GM21515 (cell line): ENCODE measurements around the gene RELT.

Source experiments
- ATAC-seq: cut with Tn5 transposase; IDR thresholded peaks from one replicate; pipeline ENCODE4 v1.9.1; 2021; ENCODE audit not compliant: unreplicated experiment

RELT gene

DNA sequence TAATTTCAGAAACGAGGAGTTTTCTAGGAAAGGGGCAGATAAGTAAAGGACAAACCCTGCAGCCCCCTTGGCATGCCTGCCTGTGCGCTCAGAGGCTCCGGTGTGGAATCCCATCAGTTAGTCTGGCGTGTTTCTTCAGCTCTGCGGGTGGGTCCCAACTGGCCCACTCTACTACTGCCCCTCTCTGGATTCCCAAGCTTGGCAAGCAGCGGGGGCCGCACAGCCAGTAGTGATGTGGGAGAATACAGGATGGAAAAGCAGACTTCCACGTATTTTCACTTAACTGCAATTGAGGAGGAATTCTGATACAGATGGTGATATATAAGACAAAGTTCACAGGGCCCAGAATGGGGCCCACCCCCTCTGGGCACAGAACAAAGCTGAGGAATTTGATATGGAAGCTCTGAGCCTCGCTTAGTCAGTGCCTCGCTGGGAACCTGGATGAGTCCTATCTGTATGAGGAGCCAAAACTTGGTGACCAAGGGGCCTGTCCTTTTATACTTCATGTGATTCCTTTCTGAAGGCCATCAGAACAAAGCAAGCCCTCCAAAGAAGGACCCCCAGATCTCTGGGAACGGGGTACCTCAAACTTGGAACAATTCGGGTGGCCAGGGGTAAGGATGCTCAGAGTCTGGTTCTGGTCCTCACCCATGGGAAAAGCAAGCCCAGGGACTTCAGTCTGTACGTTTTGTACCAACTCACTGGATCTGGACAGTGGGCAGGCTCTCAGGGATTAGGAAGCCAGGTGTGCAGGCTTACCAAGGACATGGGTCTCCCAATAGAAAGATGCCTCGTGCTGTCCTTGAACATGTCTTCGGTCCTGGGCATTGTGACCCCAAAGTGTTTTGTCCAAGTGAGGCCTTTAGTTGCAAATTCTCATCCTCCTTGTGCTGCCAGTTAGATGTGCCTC lies 26.0 kb downstream of the RELT start:
- ATAC-seq: no peak

DNA sequence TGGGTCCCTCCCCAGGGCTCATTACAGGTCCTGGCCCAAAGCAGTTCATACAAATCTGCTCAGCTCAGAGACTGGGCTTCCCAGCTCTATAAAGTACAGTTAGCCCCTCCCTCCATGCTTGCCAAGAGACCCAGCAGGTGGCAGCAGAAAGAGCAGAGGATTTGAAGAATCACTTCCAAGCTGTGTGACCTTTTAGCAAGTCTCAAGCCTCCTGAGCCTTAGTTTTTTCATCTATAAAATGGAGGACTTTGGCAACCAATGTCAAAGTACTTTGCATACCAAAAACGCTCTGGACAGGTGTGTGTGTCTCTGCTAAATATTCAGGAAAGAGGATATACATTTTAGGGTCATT lies 26.6 kb downstream of the RELT start:
- ATAC-seq: no peak

DNA sequence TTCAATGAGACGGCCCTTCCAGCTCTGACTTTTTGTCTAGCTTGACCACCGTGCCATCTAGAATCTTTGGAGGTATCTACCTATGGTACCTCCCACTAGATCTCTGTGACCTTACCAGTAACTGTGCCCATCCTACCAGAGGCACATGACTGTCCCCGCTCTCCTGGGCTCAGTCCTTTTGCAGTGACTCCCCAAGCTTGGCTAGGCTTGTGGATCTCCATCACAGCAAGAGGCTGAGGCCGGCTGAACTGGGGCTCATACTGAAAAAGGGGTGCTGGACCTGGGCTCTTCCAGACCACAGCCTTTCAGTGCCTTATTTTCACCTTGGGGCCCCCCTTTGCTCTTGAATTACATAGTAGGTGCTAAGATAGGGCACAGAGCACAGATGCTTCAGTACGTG lies 27.3 kb downstream of the RELT start:
- ATAC-seq: no peak

DNA sequence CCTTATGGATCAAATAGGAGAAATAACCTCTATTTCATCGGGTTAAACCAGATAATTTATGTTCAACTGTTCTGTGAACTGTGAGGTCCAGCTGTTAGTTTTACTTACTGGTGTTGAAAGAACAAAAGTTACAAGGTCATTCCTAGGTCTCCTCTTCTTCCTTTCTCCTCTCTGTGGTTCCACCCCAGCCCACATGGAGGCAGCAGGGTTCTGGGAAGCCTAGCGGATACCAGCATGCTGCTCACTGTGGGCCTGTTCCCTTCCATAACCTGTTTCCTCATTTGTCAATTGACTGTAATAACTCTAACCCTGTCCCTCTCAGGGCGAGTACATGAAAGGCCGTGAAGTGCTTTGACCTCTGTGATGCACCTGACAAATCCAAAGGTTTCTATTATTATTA lies 27.8 kb downstream of the RELT start:
- ATAC-seq: no peak

DNA sequence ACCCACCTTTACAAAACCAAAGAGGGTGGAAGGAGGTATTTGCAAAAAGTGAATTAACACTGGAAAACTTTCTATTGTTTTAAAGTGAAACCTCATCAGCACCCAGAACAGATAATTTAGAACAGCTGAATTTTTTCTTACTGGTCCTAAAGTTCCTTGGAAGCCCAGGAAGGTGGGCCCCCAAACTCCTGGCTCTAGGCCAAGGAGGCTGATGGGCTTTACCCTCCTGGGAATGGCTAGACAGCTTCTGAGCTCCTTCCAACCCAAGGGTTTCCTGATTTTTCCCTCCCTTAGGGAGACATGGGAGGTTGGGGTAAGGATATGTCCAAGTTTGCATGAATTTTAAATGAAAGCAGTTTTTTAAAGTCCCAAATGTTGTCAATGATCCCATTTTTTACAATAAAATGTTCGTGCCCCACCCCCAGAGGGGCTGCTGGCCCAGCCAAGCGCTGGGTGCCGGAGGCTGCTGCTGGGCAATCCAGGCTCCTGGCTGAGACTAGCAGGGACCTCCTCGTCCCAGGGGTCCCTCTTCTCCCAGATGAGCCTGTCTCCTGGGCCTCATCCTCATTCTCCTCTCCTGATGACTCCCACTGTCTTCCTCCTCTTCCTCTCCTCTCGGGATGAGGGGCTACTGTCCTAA lies 28.4 kb downstream of the RELT start:
- ATAC-seq: no peak

DNA sequence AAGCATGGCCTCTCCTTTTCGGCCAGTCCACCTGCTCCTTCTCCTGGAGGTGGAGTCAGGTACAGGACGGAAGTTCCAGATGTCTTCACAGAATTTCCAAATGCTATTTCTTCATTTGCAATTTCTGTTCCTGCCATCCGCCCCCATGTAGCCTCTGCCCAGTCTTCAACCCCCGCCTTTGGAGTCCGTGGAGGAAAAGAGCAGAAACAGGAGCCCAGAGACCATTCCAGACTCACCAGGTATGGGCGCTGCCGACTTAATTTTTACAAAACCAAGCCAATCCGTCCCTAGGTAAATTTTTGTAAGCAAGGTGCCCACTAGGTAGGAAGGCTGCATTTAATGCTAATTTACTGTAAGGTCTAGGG lies 28.9 kb downstream of the RELT start:
- no peak for ATAC-seq

DNA sequence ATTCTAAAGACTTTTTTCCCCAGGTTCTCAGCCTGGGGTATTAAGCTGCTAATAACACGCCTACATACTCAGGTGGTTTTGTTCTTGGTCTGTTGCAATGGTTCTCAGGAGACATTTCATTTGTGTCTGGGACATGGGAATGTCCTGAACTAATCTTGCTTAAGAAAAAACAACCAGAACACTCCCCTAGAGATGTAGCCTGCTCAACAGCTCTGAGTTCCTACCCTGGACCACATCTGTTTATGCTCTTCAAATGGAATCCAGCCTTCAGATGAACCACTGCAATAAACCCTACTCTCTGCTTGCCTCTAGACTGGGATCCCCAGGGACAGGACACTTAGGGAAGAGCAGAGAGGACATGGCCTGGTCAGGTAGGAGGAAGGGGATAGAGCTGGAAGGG lies 29.9 kb downstream of the RELT start:
- ATAC-seq: no peak

DNA sequence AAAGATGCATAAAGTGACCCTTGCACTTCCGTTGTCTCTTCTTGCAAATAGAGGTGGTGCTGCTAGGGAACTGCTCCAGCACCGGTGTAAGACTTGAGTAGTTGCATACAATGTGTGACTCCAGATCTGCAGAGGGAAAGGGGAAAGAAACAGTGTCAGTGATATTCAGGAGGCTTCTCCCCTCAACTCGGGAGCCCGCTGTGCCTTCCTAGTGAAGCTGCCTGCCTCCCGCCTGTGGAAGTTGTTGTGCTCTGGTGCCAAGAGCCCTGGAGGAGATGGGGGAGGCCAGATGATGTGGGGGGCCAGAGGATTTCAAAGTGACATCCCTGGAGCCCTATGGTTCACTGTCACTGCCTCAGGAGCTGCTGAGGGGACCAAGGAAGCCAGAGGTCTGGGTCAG lies 30.4 kb downstream of the RELT start:
- no peak for ATAC-seq

DNA sequence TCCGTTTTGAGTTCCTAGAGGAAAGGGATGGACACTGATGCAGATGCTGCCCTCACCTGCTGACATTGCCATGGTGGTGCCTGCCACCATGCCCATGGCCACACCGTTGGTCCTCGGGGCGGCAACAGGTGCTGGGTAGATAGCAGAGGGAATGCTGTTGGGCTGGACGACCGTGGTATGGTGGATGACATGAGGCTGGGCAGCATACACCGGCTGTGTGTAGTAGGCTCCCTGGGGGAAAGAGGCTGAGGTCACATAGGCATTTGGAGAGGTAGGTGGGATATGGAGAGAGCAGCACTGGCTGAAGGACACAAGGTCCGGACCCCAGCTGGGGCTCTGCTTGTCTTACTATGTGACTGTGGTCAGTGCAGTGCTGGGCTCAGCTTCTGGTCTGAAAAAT lies 33.2 kb downstream of the RELT start:
- no peak for ATAC-seq

DNA sequence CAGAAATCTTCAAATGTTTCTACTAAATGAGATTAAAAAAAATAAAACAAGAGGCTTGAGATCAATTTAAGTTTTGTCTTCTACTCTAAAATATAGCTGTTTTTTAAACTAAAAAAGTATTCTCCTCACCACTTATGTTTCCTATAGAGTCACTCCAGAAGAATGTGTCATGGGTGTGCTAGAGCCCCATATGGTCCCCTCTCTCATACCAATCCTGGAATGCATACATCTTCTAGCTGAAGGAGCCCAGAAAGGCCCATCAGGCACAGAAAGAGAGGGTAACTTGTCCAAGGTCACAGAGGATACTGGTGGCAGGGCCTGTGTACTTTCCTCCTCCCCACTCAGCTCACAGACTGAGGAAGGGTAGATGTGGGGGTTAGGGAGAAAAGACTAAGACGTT lies 34.4 kb downstream of the RELT start:
- no peak for ATAC-seq

DNA sequence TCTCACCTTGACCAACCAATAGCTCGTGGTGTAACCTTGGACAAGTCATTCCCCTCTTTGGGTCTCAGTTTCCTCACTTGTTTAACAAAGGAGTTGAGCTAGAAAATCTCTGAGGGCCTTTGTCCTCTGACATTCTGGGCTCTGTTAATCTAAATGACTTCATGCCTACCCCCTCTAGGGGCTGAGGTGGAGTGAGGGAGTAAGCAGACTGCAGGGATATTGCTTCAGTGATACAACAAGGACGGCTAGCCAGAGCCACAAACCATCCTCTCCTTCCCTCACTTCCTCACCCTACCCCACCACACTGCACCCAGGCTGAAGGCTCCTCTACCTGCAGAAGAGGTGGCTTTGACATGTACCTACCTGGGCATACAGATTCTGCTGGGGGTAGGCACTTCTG lies 34.8 kb downstream of the RELT start:
- ATAC-seq: no peak

DNA sequence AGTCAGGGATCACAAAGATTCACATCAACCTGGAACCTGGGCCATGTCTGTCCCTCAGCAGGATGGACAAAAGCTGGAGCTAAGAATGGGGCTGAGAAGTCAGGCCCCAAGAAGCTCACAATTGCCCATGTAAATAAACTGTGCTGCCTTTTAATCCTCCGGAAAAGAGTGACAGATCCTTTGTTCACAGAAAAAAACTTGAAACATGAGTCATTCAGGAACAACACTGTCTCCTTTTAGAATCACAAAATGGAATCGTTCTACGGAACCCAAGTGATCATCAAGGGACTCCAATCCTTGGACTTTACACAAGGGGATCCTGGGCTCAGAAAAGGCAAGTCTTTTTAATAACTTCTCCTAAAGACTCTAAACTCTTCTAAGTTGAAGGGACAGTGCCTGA lies 36.1 kb downstream of the RELT start:
- ATAC-seq: no peak

DNA sequence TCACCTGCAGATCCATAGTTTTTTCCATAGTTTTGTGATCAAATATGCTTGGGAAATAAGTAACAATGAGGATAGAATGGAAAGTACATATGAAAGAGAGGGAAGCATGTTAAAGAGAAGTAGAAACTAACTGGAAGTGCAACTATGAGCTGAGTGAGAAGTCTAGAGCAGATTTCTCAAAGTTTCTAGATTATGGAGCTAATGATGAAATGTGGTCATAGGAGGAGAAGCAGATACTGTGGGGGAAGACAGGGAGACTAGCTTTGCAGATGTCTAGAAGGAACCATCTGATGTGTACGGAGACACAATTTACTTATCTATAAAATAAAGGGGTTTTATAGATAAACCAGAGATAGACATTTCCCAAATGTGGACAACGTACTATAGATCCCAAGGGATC lies 37.1 kb downstream of the RELT start:
- no peak for ATAC-seq

DNA sequence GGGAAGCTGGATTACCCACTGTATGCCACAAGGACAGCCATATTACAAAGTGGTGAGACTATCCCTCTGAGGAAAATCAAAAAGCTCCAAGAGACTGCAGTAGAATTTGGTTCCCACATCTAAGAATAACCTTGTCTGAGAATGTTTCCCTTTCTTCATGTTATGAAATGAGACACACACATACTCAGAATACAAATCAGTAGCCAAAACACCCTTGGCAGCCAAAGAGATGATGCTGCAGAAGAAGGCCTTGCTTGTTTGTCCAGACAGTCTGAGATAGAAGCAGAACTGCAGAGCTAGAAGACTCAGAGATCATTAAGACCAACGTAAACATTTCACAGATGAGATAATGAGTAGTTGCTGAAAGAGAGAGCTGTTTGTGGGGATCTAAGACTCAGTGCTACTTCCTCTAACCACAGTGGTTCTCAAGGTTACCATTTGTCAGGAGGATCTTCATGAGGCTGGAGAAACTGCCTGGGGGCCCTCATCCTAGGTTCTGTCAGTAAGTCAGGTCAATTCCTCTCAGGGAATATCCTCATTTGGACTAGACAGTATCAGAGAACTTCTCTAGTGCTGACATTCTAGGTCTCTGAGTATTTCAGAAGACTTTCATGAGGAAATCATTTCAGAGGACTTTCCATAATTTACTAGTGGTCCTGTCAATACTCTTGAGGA lies 38.9 kb downstream of the RELT start:
- no peak for ATAC-seq

DNA sequence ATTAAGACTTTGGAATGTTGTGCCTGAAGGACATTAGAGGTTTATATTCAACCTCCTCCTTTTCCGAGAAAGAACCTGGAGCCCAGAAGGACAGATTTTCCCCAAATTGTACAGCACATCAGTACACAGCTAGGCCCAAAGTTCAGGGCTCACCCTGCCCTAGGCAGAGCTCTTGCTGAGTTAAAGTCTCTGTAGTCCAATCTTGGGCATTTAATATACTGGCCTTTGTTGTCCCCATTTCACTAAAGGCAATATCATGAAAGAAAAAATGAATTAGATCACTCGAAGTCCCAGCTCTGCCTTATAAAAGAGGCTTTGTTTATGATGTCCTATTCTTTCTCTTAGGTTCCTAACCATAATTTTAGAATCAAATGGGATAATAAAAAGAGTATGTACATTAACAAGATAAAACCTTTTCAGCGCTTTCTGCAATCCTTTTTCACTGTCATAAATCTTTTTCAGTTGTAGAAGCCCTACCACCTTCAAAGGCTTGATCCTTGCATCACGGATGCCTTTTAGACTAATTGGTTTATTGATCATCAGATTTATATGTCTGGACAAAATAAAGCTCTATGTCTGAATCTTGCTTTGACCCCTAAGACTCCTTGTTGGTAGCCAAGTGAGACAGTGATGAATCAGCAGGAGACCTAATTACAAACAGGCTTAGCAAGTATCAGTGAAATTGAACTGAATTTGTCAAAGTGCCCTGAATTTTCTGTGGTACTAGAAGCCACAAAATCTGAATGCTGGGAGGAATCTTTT lies 39.8 kb downstream of the RELT start:
- no peak for ATAC-seq

DNA sequence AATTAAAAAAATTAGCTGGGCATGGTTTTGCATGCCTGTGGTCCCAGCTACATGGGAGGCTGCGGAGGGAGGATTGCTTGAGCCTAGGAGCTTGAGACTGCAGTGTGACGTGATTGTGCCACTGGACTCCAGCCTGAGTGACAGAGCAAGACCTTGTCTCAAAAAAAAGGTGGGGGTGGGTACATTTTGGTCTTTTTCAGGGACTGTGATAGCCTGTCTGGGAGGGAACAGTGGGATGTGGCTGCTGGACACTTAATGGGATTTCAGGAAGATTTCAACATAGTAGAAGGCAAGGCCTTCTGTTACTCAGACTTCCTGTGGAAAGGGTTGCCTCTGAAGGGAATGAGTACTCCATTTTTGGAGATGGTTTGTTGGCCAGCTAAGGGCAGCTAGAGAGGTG lies 40.6 kb downstream of the RELT start:
- ATAC-seq: no peak

DNA sequence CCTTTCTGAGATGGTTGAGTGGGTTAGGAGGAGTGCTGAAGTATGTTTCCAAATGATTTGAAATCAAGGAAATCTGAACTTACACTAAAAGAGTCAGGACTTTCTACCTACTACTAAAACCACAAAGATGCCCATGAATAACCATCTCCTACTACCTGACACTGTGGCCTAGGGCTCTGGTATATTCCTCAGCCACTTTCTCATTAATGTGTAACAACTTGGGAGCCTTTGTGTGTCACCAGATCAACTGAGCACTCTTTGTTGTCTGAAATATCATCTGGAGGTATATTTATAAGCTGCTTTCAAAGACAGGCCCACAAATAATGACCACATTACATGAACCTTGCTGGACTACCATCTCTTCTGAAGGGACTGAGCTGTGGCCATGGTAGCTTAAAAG lies 43.9 kb downstream of the RELT start:
- no peak for ATAC-seq

DNA sequence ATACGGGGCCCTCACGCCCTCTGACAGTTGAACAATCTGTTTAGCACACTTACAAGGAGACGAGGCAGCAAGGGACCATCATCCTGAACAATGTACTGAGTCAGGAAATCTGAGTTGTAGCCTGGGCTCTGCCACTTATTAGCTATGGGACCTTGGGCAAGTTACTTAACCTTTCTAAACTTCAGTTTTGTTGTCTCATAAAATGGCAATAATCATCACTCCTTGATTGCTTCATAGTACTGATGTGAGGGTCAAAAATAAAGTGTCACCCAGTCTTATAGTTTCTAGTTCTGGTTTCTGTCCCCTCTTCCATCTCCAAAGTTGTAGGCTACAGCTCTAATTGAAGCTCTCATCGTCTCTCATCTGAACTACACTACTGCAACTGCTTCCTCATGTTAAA lies 46.7 kb downstream of the RELT start:
- no peak for ATAC-seq

DNA sequence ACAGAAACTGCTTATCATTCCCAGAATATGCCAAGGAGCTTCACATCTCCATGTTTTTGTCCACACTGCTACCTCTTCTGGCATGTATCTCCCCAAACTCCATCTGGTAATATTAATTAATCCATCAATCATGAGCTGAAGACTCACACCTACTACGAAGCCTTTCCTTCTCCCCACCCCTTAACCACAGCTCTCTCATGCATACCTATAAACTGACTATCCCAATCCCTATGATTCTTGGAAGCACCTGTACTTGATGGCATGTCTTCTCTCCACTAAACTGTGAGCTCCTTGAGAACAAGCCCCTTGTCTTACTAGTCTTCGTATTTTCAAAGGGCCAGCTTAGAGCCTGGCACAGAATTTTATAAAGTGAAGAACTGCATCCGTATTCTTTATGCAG lies 47.3 kb downstream of the RELT start:
- ATAC-seq: no peak

DNA sequence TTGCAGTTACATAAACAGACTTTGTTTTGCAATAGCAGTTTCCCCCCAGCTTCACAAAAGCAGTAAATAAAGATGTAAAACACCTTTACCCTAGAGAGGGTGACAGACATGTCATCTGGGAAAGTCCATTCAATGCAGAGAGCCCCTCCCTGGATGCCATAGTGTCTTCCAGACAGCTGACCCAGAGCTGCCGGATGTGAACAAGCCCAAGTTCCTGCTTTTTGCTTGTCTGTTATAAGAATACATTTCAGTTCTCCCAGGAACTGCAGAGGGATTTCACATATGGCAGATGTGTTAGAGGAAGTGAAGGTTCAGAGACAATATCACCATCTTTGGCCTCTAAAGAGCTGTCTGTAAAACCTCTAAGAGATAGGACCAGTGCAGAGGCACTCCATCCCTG lies 48.9 kb downstream of the RELT start:
- ATAC-seq: no peak

DNA sequence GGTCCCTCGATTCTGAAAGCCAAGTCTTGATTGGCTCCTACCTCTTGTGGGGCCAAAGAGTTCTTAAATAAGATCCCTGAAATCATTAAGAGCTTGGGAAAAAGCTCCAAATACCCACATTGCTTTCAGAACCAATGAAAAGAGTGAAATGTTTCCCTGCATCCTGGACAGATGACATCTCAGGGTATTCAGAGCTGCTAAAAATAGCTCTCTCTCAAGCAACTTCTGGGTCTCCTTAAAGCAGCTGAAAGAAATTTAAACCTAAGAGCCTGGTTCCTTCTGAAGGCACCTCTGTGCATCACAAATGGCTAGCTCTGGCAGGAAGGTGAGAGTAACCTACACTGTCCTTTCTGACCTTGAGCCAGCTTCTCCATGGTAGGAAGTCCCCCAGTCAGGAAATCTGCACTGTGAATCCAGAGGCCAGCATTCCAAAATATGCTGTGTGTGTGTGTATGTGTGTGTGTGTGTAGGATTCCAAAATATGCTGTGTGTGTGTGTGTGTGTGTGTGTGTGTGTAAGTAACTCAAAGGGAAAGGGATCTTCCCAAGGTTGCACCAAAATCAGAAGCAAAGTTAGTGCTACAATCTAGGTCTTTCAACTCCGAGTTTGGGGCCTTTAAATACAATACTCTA lies 50.1 kb downstream of the RELT start:
- ATAC-seq: no peak
